ENCODE data around the gene OR13C8.

Gene OR13C8

DNA sequence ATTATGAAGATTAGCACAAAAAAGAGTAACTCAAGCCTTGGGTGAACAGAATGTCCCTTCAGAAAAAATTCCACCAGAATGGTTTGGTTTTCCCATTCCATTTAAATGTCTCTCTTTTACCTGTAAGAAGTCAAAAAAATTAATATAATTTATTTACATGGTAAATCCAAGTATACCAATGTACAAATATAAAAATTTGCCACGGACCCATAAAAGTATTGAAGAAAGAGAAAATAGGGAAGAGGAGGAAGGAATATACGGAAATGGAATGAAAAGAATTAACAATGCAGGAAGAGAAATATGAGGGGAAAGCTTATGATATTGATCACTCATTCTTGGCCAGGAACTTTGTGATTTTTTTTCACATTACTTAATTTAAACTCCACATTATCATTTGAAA lies 49.1 kb downstream of the OR13C8 start, which contains the start of gene OR13C9:
Gene OR13C9, minus strand, starts transcription at position 101 of the 400 bp plus-strand sequence. Its CDS starts 0 bp downstream, at position 101.
- H3K9ac ChIP-seq (ENCODE audit: low read depth, low read length), result no peak within 1 kb of the TSS
- H3K27me3 ChIP-seq (ENCODE audit: control insufficient read depth, insufficient read depth, low read length), result no peaks in the 10 kb centered on the region
- no peaks in the 10 kb centered on the region for H3K9me3 ChIP-seq (ENCODE audit: control insufficient read depth, insufficient read depth, low read length)
- H3K4me1 ChIP-seq (ENCODE audit: control insufficient read depth, insufficient read depth, low read length), result no peaks in the 10 kb centered on the region
- no peak within 1 kb of the TSS for H3K4me3 ChIP-seq (ENCODE audit: low read depth, low read length)
- no peaks in the 10 kb centered on the region for H3K36me3 ChIP-seq (ENCODE audit: control insufficient read depth, insufficient read depth, low read length)

Data from iPS-15b (cell line).